Lower leg skin (tissue), 4 donors: ENCODE results near the gene MAPK8. TPM values are rescaled to one million over a fixed set of nuclear protein-coding genes. Genes with fewer than 3 reads are reported as not detected.
"Not testable (repeated sequence)": the region's sequence is repeated elsewhere in the genome, so short reads cannot be mapped to it uniquely, and the experiment has no call there.

Experiments
- DNase-seq, 2 donors: peaks; one replicate each; pipeline ENCODE4 v3.0.0-alpha.2; 2019; ENCODE audit warnings: low spot score in 2 of 2
- H3K4me3 ChIP-seq: fragments of 200-600 bp; sonication (generic); 2 replicates; pipeline ENCODE4 v1.5.1; 2017; ENCODE audit warnings: mild to moderate bottlenecking, low read depth; ENCODE audit not compliant: poor library complexity, severe bottlenecking
- CTCF ChIP-seq, 3 donors: fragments of 450-650 bp; IDR thresholded peaks; one replicate each; pipeline ENCODE4 v1.5.1; 2016; ENCODE audit warnings: antibody characterized with exemption in 3 of 3, mild to moderate bottlenecking in 3 of 3, moderate library complexity in 2 of 3
- POLR2A ChIP-seq, 2 donors: fragments of 450-650 bp; IDR thresholded peaks; one replicate each; pipeline ENCODE4 v1.6.1; 2016 to 2017; ENCODE audit warnings: antibody characterized with exemption in 2 of 2, mild to moderate bottlenecking in 1 of 2, moderate library complexity in 1 of 2
- WGBS, 2 donors: methylation state at CpG; one replicate each; pipeline ENCODE4 v1.1.5; 2018; 5-methylcytosine and 5-hydroxymethylcytosine counted together
- intact Hi-C: fragments of 100-400 bp; cut with DNase I; formaldehyde crosslinking; loops from one replicate; pipeline ENCODE4 v1.15.0; 2023; ENCODE audit warnings: low total_unique reads
- total RNA-seq, 4 donors: library from RNA; depleted of rRNA; stranded (reverse); fragments of >200 nt; gene quantifications; one replicate each; pipeline ENCODE4 v1.1.0, GENCODE V29; 2016

Gene MAPK8
- total RNA-seq, 4 donors from 2014 or later, result 26.7 to 58.6 (median 44.0) TPM

- no peak for DNase-seq
- TF ChIP-seq POLR2A (IDR thresholded peaks at IDR 0.05), result no peak
- no peak for TF ChIP-seq CTCF (IDR thresholded peaks at IDR 0.05)
- no peak overlapping the region for H3K4me3 ChIP-seq
- intact Hi-C loops, result no loop called here
These were observed 34.3 kb downstream of the MAPK8 start for GRCh38 chr10:48340734-48341133.

DNA sequence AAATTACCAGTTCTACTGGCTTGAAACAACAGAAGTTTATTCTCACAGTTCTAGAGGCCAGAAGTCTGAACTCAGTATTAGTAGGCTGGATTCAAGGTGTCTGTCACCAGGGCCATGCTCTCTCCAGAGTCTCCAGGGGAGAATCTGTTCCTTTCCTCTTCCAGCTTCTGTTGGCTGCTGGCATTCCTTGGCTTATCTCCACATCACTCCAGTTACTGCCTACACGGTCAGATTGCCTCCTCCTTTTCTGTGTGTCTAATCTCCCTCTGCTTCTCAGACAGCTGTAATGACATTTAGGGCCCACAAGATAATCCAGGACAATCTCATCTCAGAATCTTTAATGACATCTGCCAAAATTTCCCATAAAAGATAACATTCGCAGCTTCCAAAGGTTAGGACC, 36.6 kb downstream of the MAPK8 start:
- H3K4me3 ChIP-seq, result no peak overlapping the region
- TF ChIP-seq POLR2A (IDR thresholded peaks at IDR 0.05), result no peak
- no peak for TF ChIP-seq CTCF (IDR thresholded peaks at IDR 0.05)
- no peak for DNase-seq
- 62 to 73% methylated on average over 2 of the region's 2 CpGs for WGBS, 2 donors
- intact Hi-C loops, result no loop called here

DNA sequence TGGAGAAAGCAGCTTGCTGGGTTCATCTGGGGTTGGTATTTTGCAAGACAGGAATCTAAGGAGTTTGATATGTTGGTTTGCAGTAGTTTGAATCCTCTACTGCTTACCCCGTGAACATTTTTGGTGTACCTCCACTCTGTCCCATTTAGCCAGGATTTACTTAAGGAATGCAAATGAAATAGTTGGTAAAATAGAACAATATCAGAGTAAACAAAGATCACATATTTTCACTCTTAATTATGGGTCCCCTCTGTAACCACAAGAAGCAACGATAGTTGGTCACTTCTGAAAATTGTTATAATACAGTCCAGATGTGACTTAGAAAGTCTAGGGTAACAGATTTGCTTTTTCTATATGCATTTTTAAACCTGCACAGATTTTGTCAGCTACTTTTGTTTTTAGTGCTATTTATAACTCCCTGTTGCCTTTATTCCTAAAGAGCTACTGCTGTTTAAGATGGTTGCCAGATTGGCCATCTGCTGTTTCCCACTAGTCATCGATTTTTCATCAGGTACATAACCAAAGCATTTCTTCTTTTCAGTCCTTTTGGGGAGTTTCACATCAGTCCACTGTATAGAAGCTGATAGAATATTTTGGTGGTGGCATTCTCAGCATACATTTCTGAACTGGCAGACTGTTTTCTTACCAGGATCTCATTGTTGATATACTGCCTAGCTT, 37.6 kb downstream of the MAPK8 start:
- WGBS, 2 donors, result 75 to 83% methylated on average over 3 of the region's 3 CpGs
- H3K4me3 ChIP-seq, result no peak overlapping the region
- intact Hi-C loops, result no loop called here
- TF ChIP-seq CTCF (IDR thresholded peaks at IDR 0.05) (no peak), POLR2A (IDR thresholded peaks at IDR 0.05) (no peak)
- DNase-seq, result no peak

DNA sequence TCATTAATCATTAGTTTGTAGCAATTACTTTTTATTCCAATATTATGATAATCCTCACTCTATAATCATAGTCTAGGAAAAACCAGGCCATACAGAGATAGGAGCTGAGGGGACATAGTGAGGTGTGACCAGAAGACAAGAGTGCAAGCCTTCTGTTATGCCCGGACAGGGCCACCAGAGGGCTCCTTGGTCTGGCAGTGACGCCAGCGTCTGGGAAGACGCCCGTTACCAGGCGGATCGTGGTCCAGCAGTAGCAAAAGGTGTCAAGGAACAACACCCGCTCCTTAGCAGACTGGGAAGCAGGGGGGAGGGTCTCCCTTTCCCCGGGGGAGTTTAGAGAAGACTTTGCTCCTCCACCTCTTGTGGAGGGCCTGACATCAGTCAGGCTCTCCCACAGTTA, 39.8 kb downstream of the MAPK8 start:
- WGBS, 2 donors, result 95 to 96% methylated on average over 9 of the region's 9 CpGs
- intact Hi-C loops, DNase-seq, H3K4me3 ChIP-seq: not testable (repeated sequence)

GRCh38 chr10:48347539-48347938, 41.1 kb downstream of the MAPK8 start:
- H3K4me3 ChIP-seq, intact Hi-C loops, DNase-seq: not testable (repeated sequence)
- 100% methylated on average over 2 of the region's 2 CpGs for WGBS, 2 donors

- WGBS, 2 donors, result 95 to 98% methylated on average over 4 of the region's 4 CpGs
- DNase-seq, H3K4me3 ChIP-seq, intact Hi-C loops: not testable (repeated sequence)
These were observed 41.5 kb downstream of the MAPK8 start for GRCh38 chr10:48347943-48348342.

GRCh38 chr10:48353246-48353645, 46.8 kb downstream of the MAPK8 start:
- H3K4me3 ChIP-seq, result no peak overlapping the region
- no peak for DNase-seq
- 86 to 95% methylated on average over 2 of the region's 2 CpGs for WGBS, 2 donors
- intact Hi-C loops, result no loop called here
- TF ChIP-seq CTCF (IDR thresholded peaks at IDR 0.05) (no peak), POLR2A (IDR thresholded peaks at IDR 0.05) (no peak)
